ENCODE results near the gene HEYL. TPM values are rescaled to one million over a fixed set of nuclear protein-coding genes. Genes with fewer than 3 reads are reported as not detected.
A peak's percentile ranks its signal among the peaks of the same experiment; 100 is the strongest.
"Not testable (repeated sequence)": the region's sequence is repeated elsewhere in the genome, so short reads cannot be mapped to it uniquely, and the experiment has no call there.

Gene HEYL
- total RNA-seq, 2 donors from 2014 or later: 1.1 TPM; not detected in 1

DNA sequence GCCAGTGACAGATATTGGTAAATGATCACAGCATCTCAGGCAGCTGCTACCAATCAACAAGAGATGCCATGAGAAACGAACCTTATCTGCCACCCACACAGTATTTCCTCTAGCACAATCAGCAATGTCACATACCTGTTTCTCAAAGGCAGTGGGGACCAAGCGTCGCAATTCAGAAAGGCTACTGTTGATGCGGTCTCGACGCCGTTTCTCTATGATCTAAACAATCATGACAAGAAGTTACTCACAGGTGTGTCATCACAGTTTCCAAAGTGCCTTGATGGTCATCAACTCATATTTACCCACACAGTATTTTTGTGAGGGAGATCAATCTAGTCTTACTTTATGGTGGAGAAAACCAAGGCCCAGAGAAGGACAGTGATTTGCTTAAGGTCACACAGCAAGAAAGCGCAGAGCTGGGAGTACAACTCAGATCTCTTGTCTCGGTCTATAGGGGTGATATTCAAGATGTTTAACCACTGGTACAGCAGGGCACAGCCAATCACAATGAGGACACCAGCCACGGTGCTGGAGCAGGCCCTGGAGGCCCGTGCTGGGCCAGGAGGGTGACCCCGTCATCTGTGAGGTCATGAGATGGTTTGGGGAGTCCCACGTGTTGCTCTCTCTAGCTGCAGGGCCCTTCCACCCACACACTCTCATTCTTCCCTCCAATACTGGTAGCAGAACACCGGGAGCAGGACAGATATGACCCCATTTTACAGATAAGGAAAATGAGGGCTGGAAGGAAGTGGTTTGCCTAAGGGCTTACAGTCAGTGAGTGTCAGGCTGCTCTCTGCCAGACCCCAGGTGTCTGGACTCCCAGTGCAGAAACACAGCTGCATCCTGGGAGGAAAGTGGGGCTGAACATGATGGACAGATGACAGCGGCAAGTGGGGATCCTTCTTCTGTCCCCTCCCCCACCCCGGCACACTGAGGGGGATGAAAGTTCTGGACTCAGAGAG is 7.8 kb downstream of the HEYL start:
- DNase-seq (ENCODE audit: low spot score in 2 of 2) (no peak), ATAC-seq (peak; percentile 56 to 72)
- Mint-ChIP-seq H3K9me3 (no peaks in the 10 kb centered on the region), H3K27ac (peak overlapping the region in 1 of 2 donors; percentile 88), H3K36me3 (no peaks in the 10 kb centered on the region)

DNA sequence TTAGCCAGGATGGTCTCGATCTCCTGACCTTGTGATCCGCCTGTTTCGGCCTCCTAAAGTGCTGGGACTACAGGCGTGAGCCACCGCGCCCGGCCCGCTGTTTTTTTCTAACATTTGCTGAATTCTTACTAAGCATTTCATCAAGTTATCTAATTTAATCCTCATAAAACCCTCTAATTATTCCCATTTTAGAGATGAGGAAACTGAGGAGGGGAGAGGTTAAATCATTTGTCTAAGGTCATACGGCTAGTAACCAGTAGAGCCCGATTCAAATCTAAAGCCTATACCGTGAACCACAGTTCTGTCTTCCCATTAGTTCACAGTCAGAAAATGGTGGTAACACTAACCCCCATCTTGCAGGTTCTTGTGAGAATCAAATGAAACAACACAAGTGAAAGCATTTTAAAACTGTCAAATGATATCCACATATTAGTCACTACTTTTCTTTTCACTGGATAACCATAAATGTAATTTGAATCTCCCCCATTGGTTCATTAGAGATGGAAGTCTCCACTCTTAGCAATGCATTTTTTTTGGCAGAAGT is 10.6 kb downstream of the HEYL start:
- no peak overlapping the region for H3K27ac Mint-ChIP-seq
- DNase-seq (ENCODE audit: low spot score in 2 of 2) (no peak), ATAC-seq (peak in 1 of 2 donors; percentile 65)
- no peaks in the 10 kb centered on the region for H3K36me3 Mint-ChIP-seq
- H3K9me3 Mint-ChIP-seq: no peaks in the 10 kb centered on the region

DNA sequence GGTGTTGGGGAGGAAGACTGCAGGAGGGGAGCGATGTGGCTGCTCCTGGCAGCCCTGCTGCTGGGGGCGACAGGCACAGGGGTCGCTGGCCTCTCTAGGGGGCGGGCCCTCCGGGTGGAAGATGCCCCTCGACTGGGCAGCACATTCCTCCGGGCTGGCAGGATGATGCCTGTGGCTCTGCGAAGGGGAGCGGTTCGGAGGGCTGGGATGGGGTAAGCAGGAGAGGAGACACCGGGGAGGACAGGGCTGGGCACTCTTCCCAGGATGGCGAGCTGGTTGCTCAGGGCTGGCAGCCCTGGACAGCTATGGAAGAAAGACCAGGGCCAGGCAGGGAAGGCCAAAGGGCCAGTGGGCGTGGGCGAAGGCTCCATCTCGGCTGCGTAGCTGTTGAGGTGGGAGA is 12.8 kb downstream of the HEYL start:
- Mint-ChIP-seq H3K9me3 (no peaks in the 10 kb centered on the region), H3K27ac (peak overlapping the region in 1 of 2 donors; percentile 10), H3K36me3 (no peaks in the 10 kb centered on the region)
- no peak for DNase-seq (ENCODE audit: low spot score in 2 of 2)
- ATAC-seq: no peak

DNA sequence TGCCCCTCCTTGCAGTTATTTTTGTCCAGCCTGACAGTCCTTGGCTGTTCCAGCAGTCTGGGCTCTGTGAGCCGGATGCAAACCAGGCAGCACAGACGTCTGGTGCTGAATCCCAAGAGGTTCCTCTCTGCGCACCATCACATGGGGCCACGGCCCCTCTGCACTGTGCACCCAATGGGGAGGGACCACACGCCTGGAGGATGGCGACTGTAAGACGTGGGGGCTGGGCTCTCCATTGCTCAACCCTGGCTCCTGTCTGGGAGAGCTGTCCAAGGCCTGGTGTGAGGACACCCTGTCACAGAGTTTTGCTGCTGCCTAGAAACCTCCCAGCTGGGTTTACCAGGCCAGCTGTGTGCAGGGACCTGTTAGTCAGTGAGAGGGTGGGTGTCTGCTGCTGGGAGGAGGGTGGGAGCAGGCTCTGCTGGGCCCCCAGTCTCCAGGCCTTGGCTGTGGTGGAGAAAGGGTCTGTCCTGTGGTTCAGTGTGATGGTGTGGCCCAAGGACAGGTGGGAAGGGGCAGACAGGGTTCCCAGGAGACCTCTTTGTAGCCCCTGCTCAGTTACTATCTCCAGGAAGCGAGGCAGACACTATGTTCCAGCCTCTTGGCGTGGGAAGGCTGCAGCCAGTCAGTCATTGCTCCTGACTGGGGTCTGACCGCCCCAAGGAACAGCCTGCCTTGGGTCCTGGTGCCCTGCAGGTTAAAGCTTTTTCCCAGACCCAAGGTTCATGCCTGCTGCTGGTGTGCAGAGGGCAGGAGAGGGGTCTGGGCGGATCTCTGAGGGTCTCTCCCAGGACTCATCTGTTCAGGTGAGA is 13.8 kb downstream of the HEYL start:
- ATAC-seq: no peak
- Mint-ChIP-seq H3K27ac (no peak overlapping the region), H3K9me3 (no peaks in the 10 kb centered on the region), H3K36me3 (no peaks in the 10 kb centered on the region)
- no peak for DNase-seq (ENCODE audit: low spot score in 2 of 2)

- H3K9me3 Mint-ChIP-seq: no peaks in the 10 kb centered on the region
- H3K27ac Mint-ChIP-seq: no peak overlapping the region
- H3K36me3 Mint-ChIP-seq: no peaks in the 10 kb centered on the region
- no peak for DNase-seq (ENCODE audit: low spot score in 2 of 2)
- ATAC-seq: no peak
Observed at GRCh38 chr1:39625009-39625408, 14.4 kb downstream of the HEYL start.

- ATAC-seq (no peak), DNase-seq (ENCODE audit: low spot score in 2 of 2) (no peak)
- H3K36me3 Mint-ChIP-seq: no peaks in the 10 kb centered on the region
- no peak overlapping the region for H3K27ac Mint-ChIP-seq
- H3K9me3 Mint-ChIP-seq: no peaks in the 10 kb centered on the region
Observed at GRCh38 chr1:39623053-39623452, 16.4 kb downstream of the HEYL start.

DNA sequence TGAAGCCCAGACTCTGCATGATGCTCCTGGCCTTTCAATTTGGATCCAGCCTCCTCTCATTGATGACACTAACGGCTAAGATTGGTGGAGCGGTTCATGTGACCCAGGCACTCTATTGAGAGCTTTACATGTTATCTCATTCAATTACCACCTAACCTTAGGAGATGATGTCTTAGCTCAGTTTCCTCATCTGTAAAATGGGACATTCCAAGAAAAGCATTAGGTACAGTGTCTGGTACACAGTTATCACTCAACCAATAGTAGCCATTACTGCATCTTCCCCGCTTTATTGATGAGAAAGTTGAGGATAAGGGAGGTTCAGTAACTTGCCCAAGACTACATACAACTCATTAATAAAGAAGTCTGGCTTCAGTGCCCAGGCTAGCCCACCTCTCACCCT is 17.0 kb downstream of the HEYL start:
- H3K36me3 Mint-ChIP-seq: no peaks in the 10 kb centered on the region
- no peak overlapping the region for H3K27ac Mint-ChIP-seq
- DNase-seq (ENCODE audit: low spot score in 2 of 2): no peak
- H3K9me3 Mint-ChIP-seq: no peaks in the 10 kb centered on the region
- no peak for ATAC-seq

GRCh38 chr1:39620659-39621165 is 18.7 kb downstream of the HEYL start:
- ATAC-seq: no peak
- H3K9me3 Mint-ChIP-seq: no peaks in the 10 kb centered on the region

DNA sequence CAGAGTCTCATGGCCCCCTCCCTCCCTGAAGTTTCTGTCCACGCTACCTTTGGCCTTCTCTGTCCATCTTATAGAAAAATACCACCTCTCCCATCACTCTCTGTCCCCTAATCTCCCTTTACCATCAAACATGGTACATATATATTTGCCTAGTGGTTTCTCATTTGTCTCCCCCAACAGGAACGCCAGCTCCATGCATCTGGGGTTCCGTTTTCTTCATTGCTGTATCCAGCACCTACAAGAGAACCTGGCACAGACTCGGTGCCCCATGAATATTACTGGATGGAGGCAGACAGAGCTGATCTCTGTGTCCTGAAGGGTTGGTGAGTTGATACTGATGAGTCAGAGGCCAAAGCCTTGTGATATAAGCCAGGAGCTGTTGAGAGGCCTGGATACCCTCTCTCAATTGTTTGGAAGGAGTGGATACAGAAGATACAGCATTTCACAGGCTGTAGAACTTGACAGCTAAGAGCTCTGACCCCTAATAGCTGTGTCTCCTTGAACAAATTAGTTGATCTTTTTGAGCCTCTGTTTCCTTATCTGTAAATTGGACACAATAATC is 21.9 kb downstream of the HEYL start:
- Mint-ChIP-seq H3K36me3 (no peaks in the 10 kb centered on the region), H3K9me3 (no peaks in the 10 kb centered on the region), H3K27ac (no peak overlapping the region)
- DNase-seq (ENCODE audit: low spot score in 2 of 2): no peak
- ATAC-seq: no peak

More at GRCh38 chr1:39620659-39621165, 18.7 kb downstream of the HEYL start:
- Mint-ChIP-seq H3K36me3 (no peaks in the 10 kb centered on the region), H3K27ac (peak overlapping the region in 1 of 2 donors; percentile 40)
- DNase-seq (ENCODE audit: low spot score in 2 of 2): no peak

DNA sequence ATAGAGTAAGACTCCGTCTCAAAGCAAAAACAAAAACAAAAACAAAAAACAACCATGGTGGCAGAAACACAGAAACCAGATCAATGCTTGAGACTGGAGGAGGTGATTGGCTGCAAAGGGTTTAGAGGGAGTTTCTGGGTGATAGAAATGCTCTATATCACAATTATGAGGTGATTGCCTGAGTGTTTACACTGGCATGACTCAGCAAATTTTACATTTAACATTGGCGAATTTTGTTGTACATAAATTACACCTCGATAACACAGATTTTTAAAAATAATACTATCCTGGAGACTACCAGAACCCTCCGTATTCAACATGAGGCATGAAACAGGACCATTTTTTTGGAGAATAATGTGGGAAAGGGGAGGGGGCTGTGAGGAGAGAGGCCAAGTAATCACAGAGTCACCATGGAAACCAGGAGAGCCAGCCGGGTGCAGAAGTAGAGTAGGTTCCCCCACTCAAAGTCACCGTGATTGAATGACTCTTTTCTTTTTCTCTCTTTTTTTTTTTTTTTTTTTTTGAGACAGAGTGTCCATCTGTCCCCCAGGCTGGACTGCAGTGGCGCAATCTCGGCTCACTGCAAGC is 24.3 kb downstream of the HEYL start:
- no peaks in the 10 kb centered on the region for H3K9me3 Mint-ChIP-seq
- no peaks in the 10 kb centered on the region for H3K36me3 Mint-ChIP-seq
- peak overlapping the region in 1 of 2 donors; percentile 24 for H3K27ac Mint-ChIP-seq
- ATAC-seq (no peak), DNase-seq (ENCODE audit: low spot score in 2 of 2) (no peak)

- H3K9me3 Mint-ChIP-seq: no peaks in the 10 kb centered on the region
- no peak for ATAC-seq
- H3K27ac Mint-ChIP-seq: no peak overlapping the region
- no peaks in the 10 kb centered on the region for H3K36me3 Mint-ChIP-seq
- no peak for DNase-seq (ENCODE audit: low spot score in 2 of 2)
Observed at GRCh38 chr1:39614488-39614887, 25.0 kb downstream of the HEYL start.

GRCh38 chr1:39613250-39613649 is 26.2 kb downstream of the HEYL start:
- no peaks in the 10 kb centered on the region for H3K36me3 Mint-ChIP-seq
- H3K9me3 Mint-ChIP-seq: no peaks in the 10 kb centered on the region
- no peak overlapping the region for H3K27ac Mint-ChIP-seq
- ATAC-seq (no peak), DNase-seq (ENCODE audit: low spot score in 2 of 2) (no peak)

DNA sequence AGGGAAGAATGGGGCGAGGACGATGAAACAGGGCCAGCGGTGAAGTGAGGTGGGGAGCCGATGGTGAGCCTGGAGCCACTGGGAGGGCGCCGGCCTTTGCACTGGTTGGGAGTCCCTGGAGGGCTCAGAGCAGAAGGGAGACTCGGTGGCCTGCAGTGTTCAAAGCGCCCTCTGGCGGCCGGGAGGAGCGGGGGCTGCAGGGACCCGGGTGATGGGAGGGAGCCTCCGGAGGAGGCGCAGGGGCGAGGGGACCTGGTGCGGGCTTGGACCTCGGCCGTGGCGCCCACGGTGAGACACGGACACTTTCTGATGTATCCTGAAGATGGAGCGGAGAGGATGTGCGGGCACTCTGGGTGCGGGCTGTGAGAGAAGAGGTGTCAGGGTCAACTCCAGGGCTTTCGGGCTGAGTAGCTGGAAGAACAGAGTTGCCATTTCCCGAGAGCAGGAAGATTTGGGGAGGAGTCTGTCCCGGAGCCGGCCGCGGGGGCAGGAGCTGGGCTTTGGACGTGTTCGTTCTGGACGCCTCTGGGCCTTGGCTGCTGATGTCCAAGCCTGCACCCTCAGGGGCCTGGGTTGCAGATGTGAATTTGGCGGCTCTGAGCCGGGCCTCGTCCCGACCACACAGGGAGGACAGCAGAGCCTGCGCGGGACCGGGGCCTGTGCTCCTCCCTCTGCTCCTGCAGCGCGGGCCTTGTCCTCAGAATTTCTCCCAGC is 29.7 kb downstream of the HEYL start:
- peak; percentile 91 to 96 for ATAC-seq
- H3K9me3 Mint-ChIP-seq: no peaks in the 10 kb centered on the region
- no peaks in the 10 kb centered on the region for H3K36me3 Mint-ChIP-seq
- peak; percentile 63 to 90 for DNase-seq (ENCODE audit: low spot score in 2 of 2)
- H3K27ac Mint-ChIP-seq: no peak overlapping the region

DNA sequence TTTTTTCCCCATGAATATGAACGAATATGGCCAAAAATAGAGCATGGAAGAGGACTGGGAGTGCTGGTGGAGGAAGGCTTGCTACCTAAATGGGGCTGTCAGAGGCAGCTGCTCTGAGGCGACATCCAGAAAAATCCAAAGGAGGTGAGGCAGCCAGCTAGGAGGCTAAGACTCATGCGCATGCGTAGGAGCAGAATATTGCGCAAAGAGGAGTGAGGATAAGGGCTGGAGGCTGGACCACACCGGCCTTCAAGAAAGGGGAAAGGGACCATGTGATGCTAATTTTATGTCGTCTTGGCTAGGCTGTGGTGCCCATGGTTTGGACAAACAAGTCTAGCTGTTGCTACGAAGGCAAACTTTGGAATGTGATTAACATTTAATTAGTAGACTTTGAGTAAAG is 30.5 kb downstream of the HEYL start:
- ATAC-seq (no peak), DNase-seq (ENCODE audit: low spot score in 2 of 2) (no peak)
- no peaks in the 10 kb centered on the region for H3K36me3 Mint-ChIP-seq
- H3K9me3 Mint-ChIP-seq: no peaks in the 10 kb centered on the region
- H3K27ac Mint-ChIP-seq: no peak overlapping the region

DNA sequence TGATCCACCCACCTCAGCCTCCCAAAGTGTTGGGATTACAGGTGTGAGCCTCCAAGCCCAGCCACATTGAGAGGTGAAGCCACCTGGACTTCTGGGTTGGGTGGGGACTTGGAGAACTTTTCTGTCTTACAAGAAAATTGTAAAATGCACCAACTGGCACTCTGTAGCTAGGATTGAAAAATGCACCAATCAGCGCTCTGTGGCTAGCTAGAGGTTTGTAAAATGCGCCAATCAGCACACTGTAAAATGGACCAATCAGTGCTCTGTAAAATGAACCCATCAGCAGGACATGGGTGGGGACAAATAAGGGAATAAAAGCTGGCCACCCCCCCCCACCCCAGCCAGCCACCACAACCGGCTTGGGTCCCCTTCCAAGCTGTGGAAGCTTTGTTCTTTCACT is 35.8 kb downstream of the HEYL start:
- ATAC-seq; H3K27ac Mint-ChIP-seq; H3K9me3 Mint-ChIP-seq; DNase-seq (ENCODE audit: low spot score in 2 of 2); H3K36me3 Mint-ChIP-seq: not testable (repeated sequence)
